GM12872 (cell line): ENCODE results near the gene KLK13.

Experiments
- CTCF ChIP-seq: IDR thresholded peaks from 3 replicates; pipeline ENCODE4 v1.5.1; 2011; ENCODE audit warnings: low read depth, mild to moderate bottlenecking, low read length, moderate library complexity; ENCODE audit not compliant: insufficient read depth

The KLK13 gene

GRCh38 chr19:51018745-51019543 is 45.9 kb downstream of the KLK13 start:
- no peak for TF ChIP-seq CTCF

GRCh38 chr19:51016798-51017683 is 47.9 kb downstream of the KLK13 start:
- peak; percentile 52; the same call in 2 of the 3 replicates for TF ChIP-seq CTCF

GRCh38 chr19:51015691-51016267 is 49.1 kb downstream of the KLK13 start:
- no peak for TF ChIP-seq CTCF

GRCh38 chr19:51014242-51014641 is 50.6 kb downstream of the KLK13 start:
- no peak for TF ChIP-seq CTCF

- TF ChIP-seq CTCF = no peak
These were observed 52.2 kb downstream of the KLK13 start for GRCh38 chr19:51012661-51013190.

- no peak for TF ChIP-seq CTCF
These were observed 54.7 kb downstream of the KLK13 start for GRCh38 chr19:51010066-51010795.
